Measurements from ENCODE around the gene PPAN.

Gene PPAN

GRCh38 chr19:10093295-10094186, 12.6 kb upstream of the PPAN start:
- DNase-seq = peak; percentile 54

DNA sequence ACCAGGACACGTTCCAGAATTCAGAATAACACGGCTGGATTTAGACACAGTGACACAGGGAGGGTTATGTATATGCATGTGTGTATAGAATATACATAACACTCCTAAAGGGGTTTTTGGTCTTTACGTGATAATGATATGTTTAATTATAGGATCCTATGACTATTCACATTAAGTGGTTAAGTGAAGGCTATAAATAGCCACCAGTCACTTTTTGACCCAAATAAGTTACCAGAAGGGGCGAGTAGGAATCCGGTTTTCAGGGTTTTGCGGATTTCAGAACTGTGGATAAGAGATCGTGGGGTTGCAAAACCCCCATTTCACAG, 10.6 kb upstream of the PPAN start:
- no peak for DNase-seq

- DNase-seq = peak; percentile 91
Observed at GRCh38 chr19:10095948-10096614, 10.1 kb upstream of the PPAN start.

GRCh38 chr19:10096615-10096963, 9.6 kb upstream of the PPAN start:
- peak; percentile 38 for DNase-seq

DNA sequence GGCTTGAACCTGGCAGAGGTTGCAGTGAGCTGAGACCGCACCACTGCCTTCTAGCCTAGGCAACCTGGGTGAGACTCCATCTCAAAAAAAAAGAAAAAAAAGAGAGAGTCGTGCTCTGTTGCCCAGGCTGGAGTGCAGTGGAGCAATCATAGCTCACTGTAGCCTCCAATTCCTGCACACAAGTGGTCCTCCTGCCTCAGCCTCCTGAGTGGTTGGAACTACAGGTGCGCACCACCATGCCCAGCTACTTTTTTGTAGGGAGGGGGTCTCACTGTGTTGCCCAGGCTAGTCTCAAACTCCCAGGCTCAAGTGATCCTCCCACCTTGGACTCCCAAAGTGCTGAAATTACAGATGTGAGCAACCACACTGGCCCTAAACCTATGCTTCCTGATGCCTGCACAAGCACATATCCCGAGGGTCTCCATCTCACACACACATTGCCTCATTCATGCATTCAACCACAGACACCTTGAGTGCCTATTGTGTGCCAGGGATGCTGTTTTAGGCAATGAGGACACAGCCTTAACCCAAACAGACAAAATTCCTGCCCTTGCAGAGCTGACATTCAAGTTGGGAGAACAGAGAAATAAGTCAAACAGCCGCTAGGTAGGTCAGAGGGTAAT, 5.9 kb upstream of the PPAN start:
- no peak for DNase-seq

DNA sequence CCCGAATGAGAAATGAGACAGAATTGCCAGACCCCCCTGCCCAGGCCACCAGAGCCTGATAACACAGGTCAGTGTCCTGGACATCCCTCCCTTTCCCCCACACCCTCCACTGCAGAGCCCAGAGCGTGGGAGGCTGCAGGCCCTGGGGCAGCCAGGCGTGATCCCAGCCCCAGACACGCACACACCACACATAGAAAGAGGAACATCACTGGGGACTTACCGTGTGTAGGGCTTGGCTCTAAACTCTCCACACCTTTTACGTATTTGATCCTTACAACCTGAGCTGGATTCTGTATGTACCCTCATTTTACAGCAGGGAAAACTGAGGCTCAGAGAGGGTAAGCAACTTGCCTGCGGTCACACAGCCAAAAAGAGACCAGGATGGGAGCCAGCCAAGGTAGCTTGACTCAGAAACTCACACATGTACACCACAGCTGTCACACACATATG, 3.4 kb upstream of the PPAN start:
- peak; percentile 34 for DNase-seq

GRCh38 chr19:10104130-10104513, 2.0 kb upstream of the PPAN start:
- no peak for DNase-seq

GRCh38 chr19:10104665-10105508, 1.3 kb upstream of the PPAN start:
- DNase-seq = peak; percentile 82

- peak; percentile 40 for DNase-seq
Observed at GRCh38 chr19:10105509-10106099, 558 bp upstream of the PPAN start.

- DNase-seq = no peak
Observed at GRCh38 chr19:10107254-10107653, 1.1 kb downstream of the PPAN start.

DNA sequence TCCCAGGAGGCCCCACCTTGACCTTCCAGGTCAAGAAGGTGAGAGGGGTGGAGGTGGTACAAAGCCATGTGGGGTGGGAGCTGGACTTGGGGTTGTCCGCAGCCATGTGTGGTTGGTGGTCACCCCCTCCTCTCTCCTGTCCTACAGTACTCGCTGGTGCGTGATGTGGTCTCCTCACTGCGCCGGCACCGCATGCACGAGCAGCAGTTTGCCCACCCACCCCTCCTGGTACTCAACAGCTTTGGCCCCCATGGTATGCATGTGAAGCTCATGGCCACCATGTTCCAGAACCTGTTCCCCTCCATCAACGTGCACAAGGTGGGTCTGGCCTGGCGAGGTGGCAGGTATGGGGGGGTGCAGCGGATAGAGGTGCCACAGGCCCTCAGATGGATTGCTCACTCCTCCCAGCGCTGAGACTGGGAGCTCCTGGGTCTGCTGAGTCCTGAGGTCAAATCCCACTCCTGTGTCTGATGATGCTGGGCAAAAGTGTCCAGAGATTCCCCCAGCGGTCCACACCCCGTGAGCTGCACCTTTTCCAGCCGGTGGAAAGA, 1.7 kb downstream of the PPAN start:
- DNase-seq = no peak

- DNase-seq = no peak
Observed at GRCh38 chr19:10109528-10109927, 3.4 kb downstream of the PPAN start.

DNA sequence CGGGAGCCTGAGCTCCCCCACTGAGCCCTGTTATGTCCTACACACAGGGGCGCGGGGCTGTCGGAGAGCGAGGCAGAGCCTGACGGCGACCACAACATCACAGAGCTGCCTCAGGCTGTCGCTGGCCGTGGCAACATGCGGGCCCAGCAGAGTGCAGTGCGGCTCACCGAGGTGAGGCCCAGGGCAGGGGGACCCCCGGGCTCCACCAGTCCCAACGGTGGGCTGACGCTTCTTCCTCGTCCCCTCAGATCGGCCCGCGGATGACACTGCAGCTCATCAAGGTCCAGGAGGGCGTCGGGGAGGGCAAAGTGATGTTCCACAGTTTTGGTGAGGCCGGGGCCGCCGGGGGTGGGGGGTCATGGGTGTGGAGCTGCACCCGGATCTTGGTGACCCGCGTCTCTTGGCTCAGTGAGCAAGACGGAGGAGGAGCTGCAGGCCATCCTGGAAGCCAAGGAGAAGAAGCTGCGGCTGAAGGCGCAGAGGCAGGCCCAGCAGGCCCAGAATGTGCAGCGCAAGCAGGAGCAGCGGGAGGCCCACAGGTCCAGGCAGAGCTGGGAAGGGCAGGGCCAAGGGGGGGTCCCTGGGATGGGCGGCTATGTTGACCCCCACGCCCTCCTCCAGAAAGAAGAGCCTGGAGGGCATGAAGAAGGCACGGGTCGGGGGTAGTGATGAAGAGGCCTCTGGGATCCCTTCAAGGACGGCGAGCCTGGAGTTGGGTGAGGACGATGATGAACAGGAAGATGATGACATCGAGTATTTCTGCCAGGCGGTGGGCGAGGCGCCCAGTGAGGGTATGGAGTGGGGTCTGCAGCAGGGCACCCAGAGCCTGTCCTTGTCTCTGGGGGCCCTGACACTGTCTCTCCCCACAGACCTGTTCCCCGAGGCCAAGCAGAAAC, 4.2 kb downstream of the PPAN start:
- DNase-seq = no peak

GRCh38 chr19:10110972-10111317, 4.8 kb downstream of the PPAN start:
- DNase-seq = no peak

DNA sequence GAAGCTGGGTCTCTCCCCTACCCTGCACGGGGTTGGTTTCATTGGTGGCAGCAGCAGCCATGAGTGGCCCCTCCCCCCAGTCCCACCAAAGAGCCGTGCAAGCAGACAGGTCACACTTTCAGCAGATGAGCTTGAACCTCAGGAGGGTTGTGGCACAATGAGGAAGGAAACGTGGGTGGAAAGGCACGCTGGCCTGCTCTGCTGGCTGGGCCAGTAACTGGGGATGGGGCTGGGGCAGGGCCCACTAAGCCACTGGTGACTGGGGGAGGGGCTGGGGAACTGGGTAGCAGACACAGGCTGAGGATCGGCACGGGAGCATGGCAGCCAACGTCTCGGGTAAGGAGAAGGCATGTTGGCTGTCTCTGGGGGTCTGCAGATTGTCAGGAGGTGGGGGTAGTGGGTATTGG, 5.2 kb downstream of the PPAN start, which contains the start of gene P2RY11:
TSS of gene P2RY11 (plus strand) at position 289 of the 407 bp plus-strand sequence. CDS start at position 318, 29 bp downstream.
- peak; percentile 52 for DNase-seq

DNA sequence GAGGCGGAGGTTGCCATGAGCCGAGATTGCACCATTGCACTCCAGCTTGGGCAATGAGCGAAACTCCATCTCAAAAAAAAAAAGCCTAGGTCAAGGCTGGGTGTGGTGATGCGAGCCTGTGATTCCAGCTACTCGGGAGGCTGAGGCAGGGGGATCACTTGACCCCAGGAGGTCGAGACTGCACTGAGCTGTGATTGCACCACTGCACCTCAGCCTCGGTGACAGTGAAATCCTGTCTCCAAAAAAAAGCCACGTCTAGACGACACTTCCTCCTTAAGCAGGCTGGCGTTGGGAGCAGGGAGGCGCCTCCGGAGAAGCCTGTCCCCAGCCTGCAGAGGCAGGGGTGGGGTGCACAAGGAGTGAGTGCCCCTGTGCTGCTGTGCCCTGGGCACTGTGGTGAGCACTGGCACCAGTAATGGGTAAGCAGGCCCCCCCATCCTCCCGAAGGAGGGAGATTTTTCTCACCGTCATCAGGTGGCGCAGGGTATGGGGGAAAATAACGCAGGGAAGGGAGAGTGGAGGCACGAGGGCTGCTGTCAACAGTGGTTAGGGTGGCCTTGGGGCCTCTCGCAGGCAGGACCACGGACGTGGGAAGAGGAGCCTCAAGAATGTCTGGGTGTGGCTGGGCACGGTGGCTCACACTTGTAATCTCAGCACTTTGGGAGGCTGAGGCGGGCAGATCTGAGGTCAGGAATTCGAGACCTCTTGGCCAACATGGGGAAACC, 6.0 kb downstream of the PPAN start:
- DNase-seq = peak; percentile 39

DNA sequence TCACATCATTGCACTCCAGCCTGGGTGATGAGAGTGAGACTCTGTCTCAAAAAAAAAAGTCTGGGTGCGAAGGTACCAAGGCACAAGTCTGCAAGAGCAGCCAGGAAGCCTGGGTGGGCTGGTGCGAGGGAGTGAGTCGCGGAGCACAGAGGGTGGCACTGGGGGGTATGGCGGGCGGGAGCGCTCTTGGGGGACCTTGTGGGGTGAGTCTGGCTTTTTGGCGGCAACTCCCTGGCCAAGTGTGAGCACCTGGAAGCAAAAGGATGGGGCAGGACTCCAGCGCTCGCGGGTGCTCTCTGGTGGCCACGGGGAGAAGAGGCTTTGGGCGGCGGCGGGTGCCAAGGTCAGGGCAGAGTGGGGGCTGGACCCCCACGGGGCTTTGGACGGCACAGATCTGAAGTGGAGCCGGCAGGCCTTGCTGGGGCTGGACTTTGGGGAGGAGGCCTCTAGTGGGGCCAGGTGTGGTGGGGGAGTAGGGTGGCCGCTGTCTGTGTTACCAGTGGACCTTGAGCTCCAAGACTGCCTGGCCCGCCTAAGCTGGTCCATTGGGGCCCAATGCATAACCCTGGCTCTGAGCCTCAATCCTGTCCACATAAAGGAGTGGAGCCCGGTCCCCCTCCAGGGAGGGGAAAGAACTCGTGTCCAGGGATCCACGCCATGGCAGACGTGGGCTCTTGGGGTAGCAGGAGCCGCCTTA, 6.9 kb downstream of the PPAN start:
- peak; percentile 77 for DNase-seq

DNA sequence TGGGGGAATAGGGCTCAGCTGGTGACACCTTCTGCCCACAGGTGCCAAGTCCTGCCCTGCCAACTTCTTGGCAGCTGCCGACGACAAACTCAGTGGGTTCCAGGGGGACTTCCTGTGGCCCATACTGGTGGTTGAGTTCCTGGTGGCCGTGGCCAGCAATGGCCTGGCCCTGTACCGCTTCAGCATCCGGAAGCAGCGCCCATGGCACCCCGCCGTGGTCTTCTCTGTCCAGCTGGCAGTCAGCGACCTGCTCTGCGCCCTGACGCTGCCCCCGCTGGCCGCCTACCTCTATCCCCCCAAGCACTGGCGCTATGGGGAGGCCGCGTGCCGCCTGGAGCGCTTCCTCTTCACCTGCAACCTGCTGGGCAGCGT, 7.4 kb downstream of the PPAN start:
- peak; percentile 32 for DNase-seq

DNA sequence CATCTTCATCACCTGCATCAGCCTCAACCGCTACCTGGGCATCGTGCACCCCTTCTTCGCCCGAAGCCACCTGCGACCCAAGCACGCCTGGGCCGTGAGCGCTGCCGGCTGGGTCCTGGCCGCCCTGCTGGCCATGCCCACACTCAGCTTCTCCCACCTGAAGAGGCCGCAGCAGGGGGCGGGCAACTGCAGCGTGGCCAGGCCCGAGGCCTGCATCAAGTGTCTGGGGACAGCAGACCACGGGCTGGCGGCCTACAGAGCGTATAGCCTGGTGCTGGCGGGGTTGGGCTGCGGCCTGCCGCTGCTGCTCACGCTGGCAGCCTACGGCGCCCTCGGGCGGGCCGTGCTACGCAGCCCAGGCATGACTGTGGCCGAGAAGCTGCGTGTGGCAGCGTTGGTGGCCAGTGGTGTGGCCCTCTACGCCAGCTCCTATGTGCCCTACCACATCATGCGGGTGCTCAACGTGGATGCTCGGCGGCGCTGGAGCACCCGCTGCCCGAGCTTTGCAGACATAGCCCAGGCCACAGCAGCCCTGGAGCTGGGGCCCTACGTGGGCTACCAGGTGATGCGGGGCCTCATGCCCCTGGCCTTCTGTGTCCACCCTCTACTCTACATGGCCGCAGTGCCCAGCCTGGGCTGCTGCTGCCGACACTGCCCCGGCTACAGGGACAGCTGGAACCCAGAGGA, 7.9 kb downstream of the PPAN start:
- DNase-seq = peak; percentile 23
